Mammary epithelial cell (primary cell): ENCODE results near the gene PIEZO2.

Experiments used
- CTCF ChIP-seq, 2 donors: IDR thresholded peaks in 1 of 2; conservative IDR thresholded peaks in 1 of 2; 2 replicates each; pipeline ENCODE4 v1.5.1; 2011 to 2012; ENCODE audit warnings: inconsistent platforms in 2 of 2, low read length in 2 of 2, mild to moderate bottlenecking in 2 of 2, control low read depth in 1 of 2, low read depth in 1 of 2; ENCODE audit not compliant: insufficient read depth in 1 of 2; ENCODE audit errors: extremely low read depth in 1 of 2
- EZH2 ChIP-seq: IDR thresholded peaks from 2 replicates; pipeline ENCODE4 v1.6.1; 2012; ENCODE audit warnings: low read length, inconsistent platforms, borderline replicate concordance

GRCh38 chr18:11020877-11021414 is 128.4 kb downstream of the PIEZO2 start:
- TF ChIP-seq EZH2 (no peak), CTCF (conservative IDR thresholded peaks at IDR 0.05 in 1 of 2, IDR thresholded peaks at IDR 0.05 in 1 of 2; ENCODE audit: extremely low read depth in 1 of 2, insufficient read depth in 1 of 2, low read depth in 1 of 2, low read length in 2 of 2) (no peak)
